22Rv1 (cell line): ENCODE results near the gene CEP131.

ENCODE experiments used
- H3K27ac ChIP-seq: fragments of 450-650 bp; 2 replicates; pipeline ENCODE4 v1.5.1; 2017
- ZFX ChIP-seq: fragments of 450-650 bp; IDR thresholded peaks from 2 replicates; pipeline ENCODE4 v1.6.1; 2017; ENCODE audit warnings: antibody characterized with exemption, borderline replicate concordance
- TF ChIP-seq, protein P1 (sequence below): fragments of 450-650 bp; IDR thresholded peaks from 2 replicates; pipeline ENCODE4 v1.5.1; 2017; ENCODE audit warnings: mild to moderate bottlenecking

Gene CEP131

DNA sequence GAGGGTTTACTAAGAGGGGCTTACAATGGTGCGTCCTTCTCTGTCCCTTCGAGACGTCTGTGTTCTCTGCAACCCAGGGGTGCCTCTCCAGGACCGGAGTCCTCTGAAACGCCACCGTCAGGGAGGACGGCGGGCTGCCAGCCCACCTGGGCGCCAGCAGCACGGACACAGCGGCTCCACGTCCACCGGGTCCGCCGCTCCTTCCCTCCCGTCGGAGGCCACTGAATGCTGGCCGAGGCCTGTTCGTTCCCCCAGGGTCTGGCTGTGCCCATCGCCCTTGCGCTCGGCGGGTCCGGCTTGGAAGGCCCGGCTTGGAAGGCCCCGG is 15.7 kb upstream of the CEP131 start:
- H3K27ac ChIP-seq: peak overlapping the region; percentile 81
- TF ChIP-seq, protein P1, sequence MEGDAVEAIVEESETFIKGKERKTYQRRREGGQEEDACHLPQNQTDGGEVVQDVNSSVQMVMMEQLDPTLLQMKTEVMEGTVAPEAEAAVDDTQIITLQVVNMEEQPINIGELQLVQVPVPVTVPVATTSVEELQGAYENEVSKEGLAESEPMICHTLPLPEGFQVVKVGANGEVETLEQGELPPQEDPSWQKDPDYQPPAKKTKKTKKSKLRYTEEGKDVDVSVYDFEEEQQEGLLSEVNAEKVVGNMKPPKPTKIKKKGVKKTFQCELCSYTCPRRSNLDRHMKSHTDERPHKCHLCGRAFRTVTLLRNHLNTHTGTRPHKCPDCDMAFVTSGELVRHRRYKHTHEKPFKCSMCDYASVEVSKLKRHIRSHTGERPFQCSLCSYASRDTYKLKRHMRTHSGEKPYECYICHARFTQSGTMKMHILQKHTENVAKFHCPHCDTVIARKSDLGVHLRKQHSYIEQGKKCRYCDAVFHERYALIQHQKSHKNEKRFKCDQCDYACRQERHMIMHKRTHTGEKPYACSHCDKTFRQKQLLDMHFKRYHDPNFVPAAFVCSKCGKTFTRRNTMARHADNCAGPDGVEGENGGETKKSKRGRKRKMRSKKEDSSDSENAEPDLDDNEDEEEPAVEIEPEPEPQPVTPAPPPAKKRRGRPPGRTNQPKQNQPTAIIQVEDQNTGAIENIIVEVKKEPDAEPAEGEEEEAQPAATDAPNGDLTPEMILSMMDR: no peak
- no peak for TF ChIP-seq ZFX

DNA sequence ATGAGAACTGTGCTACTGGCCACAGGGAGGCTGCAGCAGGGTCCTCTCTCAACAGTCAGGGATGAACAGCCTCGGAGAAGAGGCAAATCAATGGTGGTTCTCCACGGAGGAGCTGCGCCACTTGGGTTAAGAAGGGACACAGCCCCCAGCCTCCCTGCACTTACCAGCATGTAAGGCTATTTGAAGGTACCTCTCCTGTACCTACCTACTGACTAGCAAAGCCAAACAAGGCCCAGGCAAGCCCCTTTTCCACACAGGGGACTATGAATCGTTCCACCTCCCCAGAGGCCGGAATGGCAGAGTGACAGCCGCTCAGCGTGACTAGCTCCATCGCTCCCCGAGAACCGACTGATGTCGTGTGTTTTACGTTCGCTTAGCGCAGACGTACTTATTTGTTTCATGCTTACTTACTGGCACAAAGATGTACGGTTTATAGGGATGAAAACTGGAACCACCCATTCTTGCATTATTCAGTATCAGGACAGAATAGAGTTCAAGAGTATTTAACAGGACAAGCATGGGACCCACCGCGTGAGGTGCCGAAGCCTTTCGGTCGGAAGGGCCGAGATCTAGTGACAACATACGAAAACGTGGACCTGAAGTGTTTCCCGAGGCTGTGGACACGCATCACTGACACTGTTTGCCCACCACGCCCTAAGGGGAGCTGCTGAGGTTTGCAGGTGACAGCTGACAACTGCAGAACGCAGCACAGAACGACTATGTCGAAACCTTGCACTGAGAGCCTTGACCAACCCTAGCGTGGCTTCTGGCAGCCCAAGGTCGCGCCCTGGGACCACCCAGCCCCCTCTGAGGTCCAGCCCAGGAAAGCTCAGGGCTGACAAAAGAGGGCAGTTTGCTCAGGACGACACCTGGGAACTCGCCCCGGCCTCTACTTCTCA is 15.1 kb upstream of the CEP131 start:
- TF ChIP-seq, protein P1: no peak
- TF ChIP-seq ZFX: no peak
- peak overlapping the region; percentile 81 for H3K27ac ChIP-seq

DNA sequence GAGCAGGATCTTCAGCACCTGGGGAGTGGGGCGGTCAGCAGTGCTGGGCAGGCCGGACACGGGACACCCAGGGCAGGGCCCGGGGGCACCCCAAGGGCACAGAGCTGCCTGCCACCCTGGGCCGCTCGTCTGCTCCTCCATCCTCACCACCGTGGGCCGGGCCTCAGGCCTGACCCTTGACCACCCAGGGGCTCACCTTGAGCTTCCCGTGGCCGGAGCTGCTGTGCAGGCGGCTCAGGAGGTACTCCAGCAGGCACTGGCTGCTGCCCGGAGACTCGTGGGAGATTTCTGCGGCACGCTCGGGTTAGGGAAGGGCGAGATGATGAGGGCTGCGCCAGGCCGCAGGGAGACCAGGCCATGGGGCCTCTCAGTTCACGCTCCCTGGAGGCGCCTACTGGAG is 14.0 kb upstream of the CEP131 start:
- TF ChIP-seq, protein P1: no peak
- TF ChIP-seq ZFX: no peak
- no peak overlapping the region for H3K27ac ChIP-seq

GRCh38 chr17:81235822-81236740 is 13.3 kb upstream of the CEP131 start:
- no peak for TF ChIP-seq ZFX
- TF ChIP-seq, protein P1: no peak
- no peak overlapping the region for H3K27ac ChIP-seq

- TF ChIP-seq, protein P1: no peak
- no peak for TF ChIP-seq ZFX
- no peak overlapping the region for H3K27ac ChIP-seq
Measured at GRCh38 chr17:81234940-81235821, 12.4 kb upstream of the CEP131 start.

- H3K27ac ChIP-seq: no peak overlapping the region
- TF ChIP-seq, protein P1: no peak
- TF ChIP-seq ZFX: no peak
Measured at GRCh38 chr17:81234506-81234855, 11.7 kb upstream of the CEP131 start.
